ENCODE data around the gene CDT1. TPM values are rescaled to one million over a fixed set of nuclear protein-coding genes. Genes with fewer than 3 reads are reported as not detected.

Gene CDT1
- polyA plus RNA-seq, 1 of the 3 experiments (the other 2 are of a cell fraction): 6.1 TPM

GRCh38 chr16:88800277-88800592, 3.4 kb upstream of the CDT1 start:
- H3K36me3 ChIP-seq (replicated peaks in 1 of 2; ENCODE audit: control insufficient read depth in 1 of 2, insufficient read depth in 2 of 2, low read length in 1 of 2): no peaks in the 10 kb centered on the region
- H3F3A ChIP-seq (replicated peaks; ENCODE audit: insufficient read depth): peaks cover 13% of the 10 kb centered on the region
- peaks cover 21% of the 10 kb centered on the region for H3K79me2 ChIP-seq (ENCODE audit: insufficient read depth)
- no peak for DNase-seq
- WGBS (ENCODE audit: low lambda C conversion rate): 93% methylated on average over 6 of the region's 6 CpGs
- H3K4me1 ChIP-seq (ENCODE audit: control insufficient read depth in 1 of 2, insufficient read depth in 2 of 2, low read depth in 1 of 2, low read length in 1 of 2): peaks cover 0 to 14% of the 10 kb centered on the region in 2 experiments; a peak in 1 of 4 replicates
- no peak overlapping the region for H3K9ac ChIP-seq
- no peaks in the 10 kb centered on the region for H3K9me2 ChIP-seq
- POLR2A ChIA-PET: no interaction called here
- CTCF ChIA-PET: interaction anchor here (0.8 to 2.0 kb wide), 7 partner anchors 12 to 416 kb away, joined by 3 to 7 read pairs (median 3); partner anchors contain the start of gene APRT
- no peaks in the 10 kb centered on the region for H3K27me3 ChIP-seq (ENCODE audit: insufficient read depth)
- TF ChIP-seq GATA2 (CRISPR knock-in tag; IDR thresholded peaks at IDR 0.05): no peak
- TF ChIP-seq RFX5 (IDR thresholded peaks at IDR 0.05; ENCODE audit: low read length): no peak
- TF ChIP-seq TEAD4 (IDR thresholded peaks at IDR 0.05; ENCODE audit: borderline replicate concordance, insufficient read depth): no peak
- TF ChIP-seq TCF12 (IDR thresholded peaks at IDR 0.05): no peak
- TF ChIP-seq RXRA (IDR thresholded peaks at IDR 0.05; ENCODE audit: borderline replicate concordance, low read depth): no peak
- TF ChIP-seq JUND (IDR thresholded peaks at IDR 0.05): no peak
- TF ChIP-seq NRF1 (IDR thresholded peaks at IDR 0.05; ENCODE audit: low read depth, low read length): no peak
- TF ChIP-seq SIN3A (IDR thresholded peaks at IDR 0.05; ENCODE audit: borderline replicate concordance, low read depth, low read length): no peak
- TF ChIP-seq RAD21 (IDR thresholded peaks at IDR 0.05; ENCODE audit: low read length): no peak
- no peak for TF ChIP-seq FOSL2 (IDR thresholded peaks at IDR 0.05; ENCODE audit: borderline replicate concordance, low read depth)
- no peak overlapping the region for H3K27ac ChIP-seq (ENCODE audit: low read depth in 2 of 2, low read length in 1 of 2)
- no peaks in the 10 kb centered on the region for H4K20me1 ChIP-seq (ENCODE audit: insufficient read depth)
- no peak overlapping the region for H3K4me2 ChIP-seq
- no peak overlapping the region for H3K4me3 ChIP-seq (ENCODE audit: low read depth in 2 of 2, low read length in 1 of 2)
- H2AFZ ChIP-seq (ENCODE audit: low read depth): no peak overlapping the region
- H3K9me3 ChIP-seq: no peaks in the 10 kb centered on the region

GRCh38 chr16:88804173-88804551, 573 bp downstream of the CDT1 start:
- ChIA-PET POLR2A (no interaction called here), CTCF (interaction anchor here (0.8 to 2.0 kb wide), 5 partner anchors 11 to 412 kb away, joined by 3 to 13 read pairs (median 4); no protein-coding TSS in a partner anchor)
- Histone ChIP-seq H3K9me3 (no peaks in the 10 kb centered on the region), H3K27me3 (ENCODE audit: insufficient read depth) (no peaks in the 10 kb centered on the region), H3K36me3 (replicated peaks in 1 of 2; ENCODE audit: control insufficient read depth in 1 of 2, insufficient read depth in 2 of 2, low read length in 1 of 2) (peaks cover 0 to 24% of the 10 kb centered on the region in 2 experiments), H3K79me2 (ENCODE audit: insufficient read depth) (peaks cover 22% of the 10 kb centered on the region), H3K4me2 (peak overlapping the region; percentile 91), H3K4me1 (ENCODE audit: control insufficient read depth in 1 of 2, insufficient read depth in 2 of 2, low read depth in 1 of 2, low read length in 1 of 2) (peaks cover 0 to 15% of the 10 kb centered on the region in 2 experiments; a peak in 1 of 4 replicates), H3K9me2 (no peaks in the 10 kb centered on the region), H4K20me1 (ENCODE audit: insufficient read depth) (peaks cover 7% of the 10 kb centered on the region; the same call in 1 of the 2 replicates), H3K27ac (ENCODE audit: low read depth in 2 of 2, low read length in 1 of 2) (no peak overlapping the region), H3K9ac (peak overlapping the region; percentile 80), H3K4me3 (ENCODE audit: low read depth in 2 of 2, low read length in 1 of 2) (peak overlapping the region; percentile 74 to 86), H3F3A (replicated peaks; ENCODE audit: insufficient read depth) (peaks cover 19% of the 10 kb centered on the region), H2AFZ (ENCODE audit: low read depth) (no peak overlapping the region)
- TF ChIP-seq PBX3 (IDR thresholded peaks at IDR 0.05): no peak
- 4% methylated on average over 13 of the region's 16 CpGs for WGBS (ENCODE audit: low lambda C conversion rate)
- peak; percentile 70 for DNase-seq

All from SK-N-SH (cell line).